Kidney epithelial cell (primary cell): ENCODE results near the gene OTUD3. TPM values are rescaled to one million over a fixed set of nuclear protein-coding genes. Genes with fewer than 3 reads are reported as not detected.

Experiments
- DNase-seq: peaks from one replicate; pipeline ENCODE4 v3.0.0-alpha.2; 2010; ENCODE audit warnings: low read depth
- H3K27me3 ChIP-seq: 2 replicates; pipeline ENCODE4 v1.6.0; 2011; ENCODE audit warnings: low read length; ENCODE audit not compliant: control insufficient read depth, insufficient read depth
- H3K36me3 ChIP-seq: 2 replicates; pipeline ENCODE4 v1.5.1; 2011; ENCODE audit warnings: low read length; ENCODE audit not compliant: control insufficient read depth, insufficient read depth
- H3K4me3 ChIP-seq: 2 replicates; pipeline ENCODE4 v1.5.1; 2011; ENCODE audit warnings: low read depth, mild to moderate bottlenecking, control low read depth, low read length
- CTCF ChIP-seq: IDR thresholded peaks from 2 replicates; pipeline ENCODE4 v1.5.1; 2011; ENCODE audit warnings: mild to moderate bottlenecking, moderate library complexity, low read length, control low read depth, inconsistent platforms; ENCODE audit not compliant: insufficient read depth, poor library complexity, severe bottlenecking
- total RNA-seq: library from RNA; depleted of rRNA; stranded (reverse); fragments of >200 nt; gene quantifications from 2 replicates; pipeline ENCODE4 v1.2.3, GENCODE V29; 2015

OTUD3 gene
- total RNA-seq, 1 donor from 2014 or later = 8.0 TPM

GRCh38 chr1:19942657-19943056 lies 60.5 kb downstream of the OTUD3 start:
- Histone ChIP-seq H3K27me3 (peaks cover 3% of the 10 kb centered on the region), H3K4me3 (no peak overlapping the region), H3K36me3 (no peaks in the 10 kb centered on the region)
- TF ChIP-seq CTCF = no peak
- DNase-seq = no peak

DNA sequence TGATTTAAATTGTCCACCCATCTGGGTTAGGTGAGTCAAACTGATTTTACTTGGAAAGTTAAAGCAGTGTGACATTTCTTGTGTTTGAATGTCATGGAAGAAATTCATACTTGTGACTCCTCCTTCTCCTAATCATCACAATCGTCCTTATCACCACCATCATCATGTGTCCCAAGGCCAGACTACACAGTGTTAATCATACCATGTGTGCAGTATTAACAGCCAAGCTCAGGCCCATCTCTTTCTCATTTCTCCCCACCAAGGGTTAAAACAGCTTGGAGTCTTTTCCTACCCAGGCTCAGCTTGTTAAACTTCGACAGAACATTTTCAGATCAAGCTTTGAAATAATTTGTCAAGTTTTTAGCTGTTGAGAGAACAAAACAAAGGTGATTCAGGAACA lies 63.7 kb downstream of the OTUD3 start:
- TF ChIP-seq CTCF = no peak
- Histone ChIP-seq H3K36me3 (no peaks in the 10 kb centered on the region), H3K27me3 (peaks cover 3% of the 10 kb centered on the region), H3K4me3 (no peak overlapping the region)
- DNase-seq = no peak

GRCh38 chr1:19946331-19946751 lies 64.1 kb downstream of the OTUD3 start:
- TF ChIP-seq CTCF = no peak
- Histone ChIP-seq H3K27me3 (peaks cover 3% of the 10 kb centered on the region), H3K36me3 (no peaks in the 10 kb centered on the region), H3K4me3 (no peak overlapping the region)
- no peak for DNase-seq

DNA sequence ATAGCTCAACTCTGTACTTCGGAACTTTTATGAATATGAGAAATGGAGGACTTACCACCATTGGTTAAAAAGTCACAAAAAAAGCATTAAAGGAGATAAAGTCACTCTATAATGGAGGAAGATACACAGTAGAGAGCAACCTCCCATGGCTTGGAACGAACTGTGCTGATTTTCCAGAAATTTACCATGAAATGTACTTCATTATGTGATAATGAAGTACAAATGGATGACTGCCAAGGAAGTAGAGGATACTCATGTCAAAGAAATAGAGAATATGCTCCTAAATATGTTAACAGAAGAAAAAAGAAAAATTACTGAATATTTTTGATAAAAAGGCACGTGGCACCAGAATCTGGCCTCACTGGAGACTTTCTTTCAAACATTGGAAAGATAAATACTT lies 64.8 kb downstream of the OTUD3 start:
- H3K27me3 ChIP-seq = peaks cover 3% of the 10 kb centered on the region
- no peak for TF ChIP-seq CTCF
- no peak overlapping the region for H3K4me3 ChIP-seq
- no peaks in the 10 kb centered on the region for H3K36me3 ChIP-seq
- no peak for DNase-seq

GRCh38 chr1:19949016-19949415 lies 66.8 kb downstream of the OTUD3 start:
- TF ChIP-seq CTCF = no peak
- peaks cover 3% of the 10 kb centered on the region for H3K27me3 ChIP-seq
- H3K4me3 ChIP-seq = no peak overlapping the region
- peak; percentile 61 for DNase-seq
- H3K36me3 ChIP-seq = no peaks in the 10 kb centered on the region

DNA sequence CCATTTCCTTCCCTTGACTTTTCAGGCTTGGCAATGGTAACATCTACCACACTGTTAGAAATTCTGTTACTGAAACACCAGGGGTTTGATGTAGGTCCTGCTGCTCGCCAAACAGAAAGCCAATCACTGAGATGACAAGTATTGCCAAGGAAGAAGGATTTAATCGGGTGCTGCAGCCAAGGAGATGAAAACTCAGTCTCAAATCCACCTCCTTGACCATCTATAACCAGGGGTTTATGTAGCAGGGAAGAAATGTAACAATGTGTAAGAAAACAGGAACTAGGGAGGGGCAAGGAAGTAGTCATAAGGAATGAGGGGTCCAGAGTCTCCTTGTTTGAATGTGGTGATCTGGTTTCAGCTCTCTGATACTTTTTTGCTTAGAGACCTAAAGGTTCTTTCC lies 71.9 kb downstream of the OTUD3 start:
- no peak overlapping the region for H3K4me3 ChIP-seq

More for the DNA sequence above, 71.9 kb downstream of the OTUD3 start:
- Histone ChIP-seq H3K36me3 (no peaks in the 10 kb centered on the region), H3K27me3 (peaks cover 4% of the 10 kb centered on the region)
- TF ChIP-seq CTCF = no peak
- no peak for DNase-seq
